PC-3 (cell line): Measurements from ENCODE around the gene PRRC1.

ENCODE experiments used
- CTCF ChIP-seq: fragments of 300-600 bp; sonication (generic); conservative IDR thresholded peaks from 2 replicates; pipeline ENCODE4 v1.5.1; 2017; ENCODE audit warnings: antibody characterized with exemption, low read depth, mild to moderate bottlenecking, low read length
- EZH2phosphoT487 ChIP-seq: fragments of 300-600 bp; sonication (generic); IDR thresholded peaks from 2 replicates; pipeline ENCODE4 v1.6.1; 2018; ENCODE audit warnings: mild to moderate bottlenecking, antibody characterized with exemption, low read length, borderline replicate concordance

DNA sequence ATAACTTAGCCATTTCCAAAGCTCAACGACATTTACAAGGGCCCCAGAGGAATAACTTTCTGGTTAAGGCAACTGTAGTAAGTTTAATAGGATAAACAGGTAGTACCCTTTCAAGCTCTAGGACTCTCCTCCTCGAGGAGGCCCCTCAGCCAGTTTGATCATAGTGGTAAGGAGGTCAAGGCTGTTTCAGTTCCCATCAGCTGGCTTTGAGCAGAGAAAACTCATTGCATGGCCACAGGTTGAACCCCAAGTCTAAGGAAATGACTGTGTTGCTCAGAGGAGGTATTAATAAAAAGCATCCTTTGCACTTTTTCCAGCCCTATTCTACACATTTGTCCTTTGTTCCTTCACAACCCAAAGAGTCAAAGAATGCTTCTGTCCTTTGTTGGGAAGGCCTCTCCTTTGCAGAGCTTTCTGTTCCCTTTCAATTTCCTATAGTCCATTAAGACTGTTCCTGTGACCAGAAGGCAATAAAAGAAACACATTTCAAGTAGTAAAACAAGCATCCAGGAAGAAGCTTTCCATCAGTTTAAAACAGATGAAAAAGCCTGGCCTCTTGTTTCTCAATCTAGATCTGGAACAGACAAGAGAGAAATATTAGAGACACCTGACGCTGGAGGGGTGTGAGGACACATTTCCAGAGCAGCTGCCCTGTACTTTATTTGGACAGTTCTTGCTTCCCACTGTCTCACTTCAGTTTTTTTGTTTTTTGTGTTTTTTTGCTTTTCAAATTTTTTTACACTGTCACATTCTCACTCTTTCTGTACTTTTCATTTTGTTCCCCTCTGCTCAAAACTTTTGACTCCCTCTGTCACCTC is 54.1 kb downstream of the PRRC1 start:
- TF ChIP-seq CTCF (no peak), EZH2phosphoT487 (no peak)
